Parathyroid adenoma (tissue), 2 donors: ENCODE data around the gene LRRC59.

Experiments
- H2AFZ ChIP-seq: fragments of 300-600 bp; sonication (generic); one replicate; pipeline ENCODE4 v1.7.0; 2017; ENCODE audit warnings: antibody characterized with exemption, mild to moderate bottlenecking
- H3K27ac ChIP-seq: fragments of 300-600 bp; sonication (generic); one replicate; pipeline ENCODE4 v1.7.0; 2017
- H3K27me3 ChIP-seq: fragments of 300-600 bp; sonication (generic); one replicate; pipeline ENCODE4 v1.7.0; 2017; ENCODE audit warnings: low read length; ENCODE audit not compliant: control insufficient read depth, insufficient read depth
- H3K36me3 ChIP-seq: fragments of 300-600 bp; sonication (generic); one replicate; pipeline ENCODE4 v1.7.0; 2017; ENCODE audit warnings: low read length; ENCODE audit not compliant: control insufficient read depth, insufficient read depth
- H3K4me1 ChIP-seq: fragments of 300-600 bp; sonication (generic); one replicate; pipeline ENCODE4 v1.7.0; 2017; ENCODE audit warnings: control low read depth
- H3K4me2 ChIP-seq: fragments of 300-600 bp; sonication (generic); one replicate; pipeline ENCODE4 v1.7.0; 2017; ENCODE audit warnings: low read length
- H3K4me3 ChIP-seq: fragments of 300-600 bp; sonication (generic); one replicate; pipeline ENCODE4 v1.7.0; 2017; ENCODE audit warnings: low read depth, low read length
- H3K79me2 ChIP-seq: fragments of 300-600 bp; sonication (generic); one replicate; pipeline ENCODE4 v1.7.0; 2017; ENCODE audit warnings: control low read depth
- H3K9ac ChIP-seq: fragments of 300-600 bp; sonication (generic); one replicate; pipeline ENCODE4 v1.7.0; 2017; ENCODE audit warnings: mild to moderate bottlenecking
- H3K9me3 ChIP-seq: fragments of 300-600 bp; sonication (generic); one replicate; pipeline ENCODE4 v1.7.0; 2017; ENCODE audit warnings: low read length; ENCODE audit not compliant: control insufficient read depth
- TF ChIP-seq, protein P1 (sequence below): fragments of 300-600 bp; sonication (generic); IDR thresholded peaks from one replicate; pipeline ENCODE4 v1.7.0; 2017; ENCODE audit warnings: antibody characterized with exemption, mild to moderate bottlenecking
- donor health status: primary hyperparathyroidism.

The LRRC59 gene

DNA sequence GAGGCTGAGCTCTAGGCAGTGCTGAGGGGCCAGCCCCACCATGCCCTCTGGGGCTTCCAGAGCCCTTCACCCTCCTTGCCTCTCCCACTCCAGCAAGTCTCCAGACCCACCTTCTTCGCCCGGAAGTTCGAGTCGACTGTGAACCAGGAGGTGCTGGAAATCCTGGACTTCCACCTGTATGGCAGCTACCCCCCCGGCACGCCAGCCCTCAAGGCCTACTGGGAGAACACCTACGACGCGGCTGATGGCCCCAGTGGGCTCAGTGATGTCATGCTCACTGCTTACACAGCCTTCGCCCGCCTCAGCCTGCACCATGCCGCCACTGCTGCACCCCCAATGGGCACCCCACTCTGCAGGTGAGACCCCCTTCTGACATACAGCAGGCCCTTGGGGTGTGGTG lies 40.9 kb downstream of the LRRC59 start:
- Histone ChIP-seq H3K36me3 (no peaks in the 10 kb centered on the region), H3K4me2 (no peak overlapping the region), H3K4me3 (no peak overlapping the region), H2AFZ (no peak overlapping the region), H3K79me2 (peaks cover 3% of the 10 kb centered on the region), H3K9me3 (no peaks in the 10 kb centered on the region), H3K4me1 (no peaks in the 10 kb centered on the region), H3K27ac (no peak overlapping the region), H3K27me3 (no peaks in the 10 kb centered on the region), H3K9ac (no peak overlapping the region)
- TF ChIP-seq, protein P1, sequence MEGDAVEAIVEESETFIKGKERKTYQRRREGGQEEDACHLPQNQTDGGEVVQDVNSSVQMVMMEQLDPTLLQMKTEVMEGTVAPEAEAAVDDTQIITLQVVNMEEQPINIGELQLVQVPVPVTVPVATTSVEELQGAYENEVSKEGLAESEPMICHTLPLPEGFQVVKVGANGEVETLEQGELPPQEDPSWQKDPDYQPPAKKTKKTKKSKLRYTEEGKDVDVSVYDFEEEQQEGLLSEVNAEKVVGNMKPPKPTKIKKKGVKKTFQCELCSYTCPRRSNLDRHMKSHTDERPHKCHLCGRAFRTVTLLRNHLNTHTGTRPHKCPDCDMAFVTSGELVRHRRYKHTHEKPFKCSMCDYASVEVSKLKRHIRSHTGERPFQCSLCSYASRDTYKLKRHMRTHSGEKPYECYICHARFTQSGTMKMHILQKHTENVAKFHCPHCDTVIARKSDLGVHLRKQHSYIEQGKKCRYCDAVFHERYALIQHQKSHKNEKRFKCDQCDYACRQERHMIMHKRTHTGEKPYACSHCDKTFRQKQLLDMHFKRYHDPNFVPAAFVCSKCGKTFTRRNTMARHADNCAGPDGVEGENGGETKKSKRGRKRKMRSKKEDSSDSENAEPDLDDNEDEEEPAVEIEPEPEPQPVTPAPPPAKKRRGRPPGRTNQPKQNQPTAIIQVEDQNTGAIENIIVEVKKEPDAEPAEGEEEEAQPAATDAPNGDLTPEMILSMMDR = no peak

DNA sequence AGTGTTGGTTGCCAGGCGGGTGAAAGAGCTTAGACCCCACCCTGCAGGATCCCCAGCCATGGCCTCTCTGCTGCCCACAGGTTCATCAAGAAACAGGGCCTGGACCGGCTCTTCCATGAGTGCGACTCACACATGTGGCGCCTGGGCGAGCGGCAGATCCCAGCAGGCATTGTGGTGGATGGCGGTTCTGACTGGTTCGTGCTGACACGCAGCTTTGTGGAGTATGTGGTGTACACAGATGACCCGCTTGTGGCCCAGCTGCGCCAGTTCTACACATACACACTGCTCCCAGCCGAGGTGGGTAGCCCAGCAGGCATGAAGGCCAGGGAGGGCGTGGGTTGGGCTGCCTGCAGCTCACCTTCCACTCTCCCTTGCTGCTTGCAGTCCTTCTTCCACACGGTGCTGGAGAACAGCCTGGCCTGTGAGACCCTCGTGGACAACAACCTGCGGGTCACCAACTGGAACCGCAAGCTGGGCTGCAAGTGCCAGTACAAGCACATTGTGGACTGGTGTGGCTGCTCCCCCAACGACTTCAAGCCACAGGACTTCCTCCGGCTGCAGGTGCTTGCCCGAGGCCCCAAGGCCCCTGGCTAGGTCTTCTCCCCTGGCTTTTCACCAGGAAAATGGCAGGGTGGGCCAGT lies 41.5 kb downstream of the LRRC59 start:
- Histone ChIP-seq H3K27me3 (no peaks in the 10 kb centered on the region), H3K79me2 (peaks cover 3% of the 10 kb centered on the region), H3K4me2 (no peak overlapping the region), H3K36me3 (no peaks in the 10 kb centered on the region), H3K9ac (no peak overlapping the region), H3K4me1 (no peaks in the 10 kb centered on the region), H3K4me3 (no peak overlapping the region), H3K9me3 (no peaks in the 10 kb centered on the region), H3K27ac (no peak overlapping the region), H2AFZ (no peak overlapping the region)
- TF ChIP-seq, protein P1 = no peak

DNA sequence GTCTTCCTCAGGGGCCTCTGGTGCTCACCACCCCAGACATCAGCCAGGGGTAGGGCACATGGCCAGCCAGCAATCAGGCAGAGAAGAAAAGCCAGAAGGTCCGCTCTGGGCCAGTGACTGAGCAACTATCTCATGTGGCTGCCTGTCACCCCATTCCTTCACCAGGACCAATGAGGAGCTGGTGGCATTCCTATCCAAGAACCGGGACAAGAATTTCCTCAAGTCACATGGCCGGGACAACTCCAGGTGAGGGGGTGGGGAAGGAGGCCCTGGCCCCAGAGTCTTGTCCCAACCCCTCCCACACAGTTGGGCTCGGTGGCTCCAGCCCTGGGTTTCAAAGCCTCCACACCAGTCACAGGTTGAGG lies 42.0 kb downstream of the LRRC59 start:
- no peaks in the 10 kb centered on the region for H3K36me3 ChIP-seq
- H3K27ac ChIP-seq = no peak overlapping the region
- TF ChIP-seq, protein P1 = no peak

DNA sequence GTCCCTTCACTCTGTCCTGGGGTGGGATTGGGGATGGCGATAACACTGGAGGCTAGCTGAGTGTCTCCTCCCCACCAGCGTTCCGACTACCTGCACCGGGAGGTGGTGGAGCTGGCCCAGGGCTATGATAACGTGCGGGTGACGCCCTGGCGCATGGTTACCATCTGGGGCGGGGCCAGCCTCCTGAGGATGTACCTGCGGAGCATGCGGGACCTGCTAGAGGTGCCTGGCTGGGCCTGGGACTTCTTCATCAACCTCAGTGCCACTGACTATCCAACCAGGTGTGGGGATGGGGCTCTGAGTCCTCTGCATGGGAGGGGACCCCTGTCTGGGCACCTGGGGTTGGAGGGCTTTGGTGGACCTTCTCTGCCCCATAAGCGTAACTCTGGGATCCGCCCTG lies 42.5 kb downstream of the LRRC59 start:
- Histone ChIP-seq H3K27ac (no peak overlapping the region), H2AFZ (no peak overlapping the region), H3K27me3 (no peaks in the 10 kb centered on the region), H3K4me1 (no peaks in the 10 kb centered on the region), H3K79me2 (peaks cover 3% of the 10 kb centered on the region), H3K36me3 (no peaks in the 10 kb centered on the region), H3K4me3 (no peak overlapping the region), H3K4me2 (no peak overlapping the region), H3K9ac (no peak overlapping the region), H3K9me3 (no peaks in the 10 kb centered on the region)
- TF ChIP-seq, protein P1 = no peak

More for the DNA sequence above, 42.0 kb downstream of the LRRC59 start:
- H2AFZ ChIP-seq = no peak overlapping the region
- no peaks in the 10 kb centered on the region for H3K4me1 ChIP-seq
- no peak overlapping the region for H3K4me2 ChIP-seq
- no peaks in the 10 kb centered on the region for H3K9me3 ChIP-seq
- H3K4me3 ChIP-seq = no peak overlapping the region
- H3K79me2 ChIP-seq = peaks cover 3% of the 10 kb centered on the region
- H3K27me3 ChIP-seq = no peaks in the 10 kb centered on the region
- H3K9ac ChIP-seq = no peak overlapping the region

DNA sequence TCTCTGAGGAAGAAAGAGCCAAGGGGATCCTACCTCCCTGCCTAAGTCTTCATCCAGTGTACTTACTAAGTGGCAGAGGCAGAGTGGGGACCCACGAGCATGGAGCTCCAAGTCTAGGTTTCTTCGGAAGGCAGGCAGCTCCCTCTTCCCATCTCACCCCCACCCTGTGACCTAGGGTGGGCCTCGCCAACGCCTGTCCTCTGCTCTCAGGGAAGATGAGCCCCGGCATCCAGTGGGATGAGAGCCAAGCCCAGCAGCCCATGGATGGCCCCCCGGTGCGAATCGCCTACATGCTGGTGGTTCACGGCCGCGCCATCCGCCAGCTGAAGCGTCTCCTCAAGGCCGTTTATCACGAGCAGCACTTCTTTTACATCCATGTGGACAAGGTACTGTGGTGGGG lies 43.1 kb downstream of the LRRC59 start:
- no peaks in the 10 kb centered on the region for H3K27me3 ChIP-seq
- no peaks in the 10 kb centered on the region for H3K36me3 ChIP-seq
- H2AFZ ChIP-seq = no peak overlapping the region
- no peak overlapping the region for H3K27ac ChIP-seq
- peaks cover 3% of the 10 kb centered on the region for H3K79me2 ChIP-seq
- H3K4me2 ChIP-seq = no peak overlapping the region
- no peaks in the 10 kb centered on the region for H3K9me3 ChIP-seq
- no peak overlapping the region for H3K4me3 ChIP-seq
- no peaks in the 10 kb centered on the region for H3K4me1 ChIP-seq
- H3K9ac ChIP-seq = no peak overlapping the region
- TF ChIP-seq, protein P1 = no peak
